Stimulated activated CD8-positive, alpha-beta memory T cell treated with anti-CD3 and anti-CD28 coated beads, Interleukin-7, amount 100 ng/mL, for 24 hours (primary cell): ENCODE results near the gene ITGB3.
A peak's percentile ranks its signal among the peaks of the same experiment; 100 is the strongest.

Experiments
- DNase-seq: peaks from one replicate; pipeline ENCODE4 v3.0.0-alpha.2; 2020; ENCODE audit warnings: low read depth

Gene ITGB3

GRCh38 chr17:47299239-47299910, 45.7 kb downstream of the ITGB3 start:
- DNase-seq, result no peak

- DNase-seq, result no peak
Observed at GRCh38 chr17:47300718-47301117, 47.1 kb downstream of the ITGB3 start.

- no peak for DNase-seq
Observed at GRCh38 chr17:47301161-47301560, 47.5 kb downstream of the ITGB3 start.

GRCh38 chr17:47301831-47302230, 48.2 kb downstream of the ITGB3 start:
- DNase-seq, result no peak

GRCh38 chr17:47304186-47304585, 50.6 kb downstream of the ITGB3 start:
- DNase-seq, result no peak

GRCh38 chr17:47305302-47305923, 51.8 kb downstream of the ITGB3 start:
- DNase-seq, result no peak

GRCh38 chr17:47310186-47310733, 56.6 kb downstream of the ITGB3 start:
- DNase-seq, result no peak

GRCh38 chr17:47311420-47311819, 57.8 kb downstream of the ITGB3 start:
- DNase-seq, result no peak

GRCh38 chr17:47315451-47316266, 62.0 kb downstream of the ITGB3 start:
- no peak for DNase-seq

GRCh38 chr17:47316311-47316710, 62.7 kb downstream of the ITGB3 start:
- DNase-seq, result no peak

- no peak for DNase-seq
Observed at GRCh38 chr17:47317119-47317518, 63.5 kb downstream of the ITGB3 start.

GRCh38 chr17:47318197-47318918, 64.7 kb downstream of the ITGB3 start:
- DNase-seq, result no peak

GRCh38 chr17:47320879-47321502, 67.4 kb downstream of the ITGB3 start:
- DNase-seq, result no peak

GRCh38 chr17:47323382-47324223, 70.0 kb downstream of the ITGB3 start, which contains the start of gene EFCAB13:
EFCAB13 (plus strand) TSS chr17:47323955; CDS start chr17:47328354, 4,399 bp downstream.
- peak; percentile 55 for DNase-seq

GRCh38 chr17:47324224-47325020, 70.8 kb downstream of the ITGB3 start:
- no peak for DNase-seq

- no peak for DNase-seq
Observed at GRCh38 chr17:47325176-47325575, 71.5 kb downstream of the ITGB3 start.

GRCh38 chr17:47330548-47330947, 76.9 kb downstream of the ITGB3 start:
- DNase-seq, result no peak

- no peak for DNase-seq
Observed at GRCh38 chr17:47332287-47332686, 78.7 kb downstream of the ITGB3 start.

- no peak for DNase-seq
Observed at GRCh38 chr17:47335101-47335936, 81.7 kb downstream of the ITGB3 start.
